Right cardiac atrium (tissue), 5 donors: ENCODE data around the gene NCAPD2. TPM values are rescaled to one million over a fixed set of nuclear protein-coding genes. Genes with fewer than 3 reads are reported as not detected.

Experiments
- ATAC-seq, 2 donors: fragments of 200-7000 bp; cut with Tn5 transposase; one replicate each; pipeline versions ENCODE4 v1.8.0 to v1.9.1; 2020; ENCODE audit warnings: moderate library complexity in 2 of 2, mild to moderate bottlenecking in 1 of 2
- DNase-seq, 3 donors: peaks; one replicate each; pipeline ENCODE4 v3.0.0-alpha.2; 2020
- H3K27ac ChIP-seq: one replicate; pipeline ENCODE4 v1.5.1; 2013; ENCODE audit warnings: mild to moderate bottlenecking, low read length, control low read depth, moderate library complexity
- H3K27me3 ChIP-seq: one replicate; pipeline ENCODE4 v1.6.1; 2013; ENCODE audit not compliant: control insufficient read depth, insufficient read depth
- H3K4me1 ChIP-seq: one replicate; pipeline ENCODE4 v1.6.1; 2013; ENCODE audit warnings: low read length; ENCODE audit not compliant: control insufficient read depth, insufficient read depth
- H3K4me3 ChIP-seq: one replicate; pipeline ENCODE4 v1.5.1; 2013; ENCODE audit warnings: low read length, control low read depth
- H3K9me3 ChIP-seq: one replicate; pipeline ENCODE4 v1.6.1; 2013; ENCODE audit warnings: low read length; ENCODE audit not compliant: control insufficient read depth
- WGBS: extraction: QIAGEN DNeasy Blood & Tissue Kit; methylation state at CpG from one replicate; pipeline ENCODE4 v1.1.7; 2013; 5-methylcytosine and 5-hydroxymethylcytosine counted together
- intact Hi-C, 4 donors: fragments of 100-400 bp; cut with DNase I; formaldehyde crosslinking; loops; one replicate each; pipeline versions ENCODE4 v1.11.0 to v1.14.0; 2022 to 2023
- polyA plus RNA-seq: library from polyadenylated mRNA; stranded (reverse); fragments of 200-250 nt; gene quantifications from one replicate; pipeline ENCODE4 v1.2.3, GENCODE V29; 2013
- total RNA-seq, 4 donors: library from RNA; stranded (reverse); fragmentation: NEBNext Ultra II Directional; extraction: Animal tissue kit (Norgen Biotek cat#: 25700); gene quantifications; one replicate each; pipeline ENCODE4 v1.2.1, GENCODE V29; 2021
- donor health status: healthy with polysubstance abuse.
- donor health status: DM: no; HTN: yes; CAD: no.
- donor health status: DM: no; HTN: no; CAD: no.
- donor health status: DM: no; HTN: yes; CAD: no; lungs with severe emphysema.
- donor health status: DM: yes; HTN: yes; CAD: no.

Gene NCAPD2
- total and polyA plus RNA-seq, 5 donors, result 5.7 to 16.8 (median 14.4) TPM

DNA sequence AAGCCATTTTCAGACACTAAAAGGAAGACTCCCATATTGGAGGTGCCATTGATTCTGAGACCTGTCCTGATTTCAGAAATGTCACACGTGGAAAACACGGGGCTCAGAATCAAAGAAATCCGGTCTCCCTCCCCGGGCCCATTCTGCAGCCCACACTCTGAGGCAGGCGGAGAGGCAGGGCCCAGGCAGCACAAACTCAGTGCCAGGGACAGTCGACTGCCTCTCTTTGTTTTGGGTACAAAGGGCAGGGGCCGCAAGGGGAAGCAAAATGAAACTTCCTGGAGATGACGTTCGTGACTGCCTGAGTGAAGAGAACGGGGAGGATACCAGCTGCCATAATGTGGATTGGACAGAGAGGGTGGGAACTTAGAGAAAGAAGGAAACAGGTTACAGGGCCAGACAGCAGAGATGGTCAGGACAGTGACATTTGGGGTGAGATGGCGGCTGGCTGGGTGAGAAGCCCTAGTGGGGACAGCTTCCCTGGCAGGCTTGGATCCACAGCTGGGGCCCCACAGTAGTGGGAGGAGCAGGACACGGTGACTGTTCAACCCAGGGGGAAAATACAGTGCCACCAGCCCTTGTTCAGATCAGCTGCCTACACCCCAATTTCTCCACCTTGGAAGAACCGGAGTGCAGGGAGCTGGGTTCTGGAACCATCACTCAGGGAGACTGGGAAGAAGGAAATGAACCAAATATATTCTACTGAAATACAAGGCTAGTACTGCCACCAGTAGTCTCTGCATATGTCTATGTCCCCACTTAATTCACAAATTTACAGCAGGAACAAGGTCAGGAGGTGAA, 48.5 kb downstream of the NCAPD2 start:
- intact Hi-C loops, result no loop called here
- no peaks in the 10 kb centered on the region for H3K9me3 ChIP-seq
- 77% methylated on average over 13 of the region's 13 CpGs for WGBS
- DNase-seq (peak in 1 of 3 donors; percentile 42), ATAC-seq (no peak)
- no peak overlapping the region for H3K27ac ChIP-seq
- H3K27me3 ChIP-seq, result no peaks in the 10 kb centered on the region
- H3K4me1 ChIP-seq, result peaks cover 3% of the 10 kb centered on the region
- H3K4me3 ChIP-seq, result no peak overlapping the region

DNA sequence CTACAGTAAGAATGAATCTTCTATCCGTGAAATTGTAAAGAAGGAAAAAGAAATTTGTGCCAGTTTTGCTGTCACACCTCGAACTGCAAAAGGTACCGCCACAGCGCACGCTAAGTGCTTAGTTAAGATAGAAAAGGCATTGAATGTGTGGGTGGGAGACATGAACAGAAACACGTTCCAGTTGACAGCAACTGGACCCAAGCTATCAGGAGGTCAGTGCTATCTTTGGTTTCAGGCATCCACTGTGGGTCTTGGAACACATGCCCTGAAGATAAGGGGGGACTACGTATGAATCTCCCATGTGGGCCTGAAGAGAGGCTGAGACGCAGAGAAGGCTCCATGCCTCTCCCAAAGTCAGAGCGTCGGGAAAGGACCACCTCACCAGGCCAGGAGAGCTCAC, 52.1 kb downstream of the NCAPD2 start:
- WGBS, result 59% methylated on average over 10 of the region's 10 CpGs
- Histone ChIP-seq H3K4me3 (no peak overlapping the region), H3K9me3 (no peaks in the 10 kb centered on the region), H3K4me1 (peaks cover 15% of the 10 kb centered on the region), H3K27ac (peak overlapping the region; percentile 25), H3K27me3 (no peaks in the 10 kb centered on the region)
- ATAC-seq (no peak), DNase-seq (peak in 1 of 3 donors; percentile 35)
- intact Hi-C loops, result no loop called here

DNA sequence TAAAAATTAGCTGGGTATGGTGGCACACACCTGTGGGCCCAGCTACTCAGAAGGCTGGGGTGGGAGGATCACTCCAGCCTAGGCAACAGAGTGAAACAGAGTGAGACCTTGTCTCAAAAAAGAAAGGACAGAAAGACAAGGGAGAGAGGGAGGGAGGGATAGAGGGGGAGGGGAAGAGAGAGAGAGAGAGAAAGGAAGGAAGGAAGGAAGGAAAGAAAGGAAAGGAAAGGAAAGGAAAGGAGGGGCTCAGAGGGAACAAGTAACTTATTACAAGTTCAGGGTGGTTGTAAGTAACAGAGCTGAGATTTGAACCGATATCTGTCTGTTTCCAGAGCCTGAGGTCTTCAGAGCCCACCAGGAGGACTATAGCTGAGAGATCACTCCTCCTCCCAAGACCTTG, 53.7 kb downstream of the NCAPD2 start:
- no peak for DNase-seq

DNA sequence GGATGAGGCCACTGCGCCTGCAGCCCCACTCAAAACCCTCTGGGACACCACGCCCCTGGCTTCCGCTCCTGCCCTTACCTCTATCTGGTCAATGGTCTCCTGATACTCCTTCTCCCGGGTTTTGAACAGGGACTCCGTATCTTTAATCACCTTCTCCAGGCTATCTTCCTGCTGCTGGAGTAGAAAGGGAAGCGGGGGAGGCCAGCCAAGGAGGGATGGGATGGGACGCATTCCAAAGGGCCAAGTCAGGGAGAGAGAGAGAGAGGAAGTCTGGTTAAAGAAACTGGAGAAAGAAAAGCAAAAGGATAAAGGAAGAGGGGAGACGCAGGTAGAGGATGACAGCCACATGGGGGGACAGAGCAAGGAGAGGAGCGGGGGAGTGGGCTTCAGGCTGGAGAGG, 54.1 kb downstream of the NCAPD2 start:
- no peaks in the 10 kb centered on the region for H3K27me3 ChIP-seq

More for the DNA sequence above, 53.7 kb downstream of the NCAPD2 start:
- Histone ChIP-seq H3K9me3 (no peaks in the 10 kb centered on the region), H3K27ac (peak overlapping the region; percentile 2), H3K4me3 (no peak overlapping the region), H3K4me1 (peaks cover 14% of the 10 kb centered on the region), H3K27me3 (no peaks in the 10 kb centered on the region)
- WGBS, result 57% methylated on average over 1 of the region's 1 CpG
- ATAC-seq, result no peak
- intact Hi-C loops, result no loop called here

DNA sequence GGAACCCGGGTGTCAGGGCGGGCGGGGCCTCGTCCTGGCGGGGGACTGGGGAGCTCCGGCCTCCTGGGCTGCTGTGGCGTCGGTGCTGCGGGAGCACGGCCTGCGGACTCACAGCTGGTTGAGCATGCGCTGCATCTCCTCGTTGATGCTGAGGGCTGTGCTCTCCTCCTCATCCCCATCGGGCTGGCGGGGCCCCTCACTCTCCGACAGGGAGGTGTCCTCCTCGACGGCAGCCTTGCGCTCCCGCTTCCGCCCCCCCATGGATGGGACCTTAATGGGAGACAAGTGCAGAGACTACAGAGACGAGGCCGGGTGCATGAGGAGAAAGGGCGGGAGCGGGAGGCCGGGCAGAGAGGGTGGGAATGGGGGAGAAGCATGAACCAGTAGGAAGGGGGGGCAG, 54.7 kb downstream of the NCAPD2 start:
- intact Hi-C loops, result no loop called here
- ATAC-seq, result no peak
- Histone ChIP-seq H3K27me3 (no peaks in the 10 kb centered on the region), H3K4me3 (no peak overlapping the region), H3K4me1 (peaks cover 16% of the 10 kb centered on the region), H3K27ac (no peak overlapping the region), H3K9me3 (no peaks in the 10 kb centered on the region)
- peak; percentile 28 to 69 (median 59) for DNase-seq
- 68% methylated on average over 26 of the region's 26 CpGs for WGBS

More for the DNA sequence above, 54.1 kb downstream of the NCAPD2 start:
- Histone ChIP-seq H3K4me3 (no peak overlapping the region), H3K4me1 (peaks cover 14% of the 10 kb centered on the region), H3K27ac (peak overlapping the region; percentile 2), H3K9me3 (no peaks in the 10 kb centered on the region)
- intact Hi-C loops, result no loop called here
- DNase-seq, result peak; percentile 48 to 76 (median 68)
- peak in 1 of 2 donors; percentile 1 for ATAC-seq
- WGBS, result 37% methylated on average over 9 of the region's 9 CpGs

DNA sequence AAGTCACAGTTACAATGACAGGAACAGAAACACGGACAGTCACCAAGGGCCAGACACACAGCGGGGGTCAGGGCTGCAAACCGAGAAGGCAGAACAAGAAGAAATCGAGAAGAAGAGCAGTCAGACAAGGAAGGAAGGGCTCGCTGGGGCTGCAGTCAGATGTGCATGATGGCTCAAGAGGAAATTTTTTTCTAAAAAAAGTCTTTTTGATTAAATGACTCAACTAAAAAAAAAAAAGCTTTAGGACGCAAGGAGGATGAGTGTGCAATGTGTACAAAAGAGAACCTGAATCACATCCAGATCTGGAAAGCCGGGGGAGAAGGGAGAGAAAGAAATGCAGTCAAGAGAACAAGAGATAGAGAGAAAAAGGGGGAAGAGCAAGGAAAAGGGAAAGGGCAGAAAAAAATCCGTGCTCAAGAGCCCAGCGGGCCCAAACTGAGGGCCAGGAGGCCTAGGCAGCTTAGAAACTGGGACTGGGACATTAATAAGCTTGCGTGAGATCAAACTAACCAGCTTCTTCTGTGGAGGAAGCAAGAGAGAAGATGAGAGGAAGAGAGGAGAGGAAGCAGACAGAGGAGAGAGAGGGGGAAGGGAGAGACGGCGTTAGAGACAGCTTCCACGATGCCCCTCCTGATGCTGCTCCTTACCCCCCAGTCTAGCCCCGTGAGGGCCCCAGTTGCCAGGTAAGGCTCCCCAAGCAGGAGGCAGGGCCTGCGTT, 55.2 kb downstream of the NCAPD2 start:
- ATAC-seq, result no peak
- H3K27me3 ChIP-seq, result no peaks in the 10 kb centered on the region
- H3K4me1 ChIP-seq, result peaks cover 16% of the 10 kb centered on the region
- intact Hi-C loops, result no loop called here
- DNase-seq, result peak; percentile 10 to 63 (median 17)
- WGBS, result 77% methylated on average over 15 of the region's 15 CpGs
- no peaks in the 10 kb centered on the region for H3K9me3 ChIP-seq
- no peak overlapping the region for H3K4me3 ChIP-seq
- no peak overlapping the region for H3K27ac ChIP-seq

DNA sequence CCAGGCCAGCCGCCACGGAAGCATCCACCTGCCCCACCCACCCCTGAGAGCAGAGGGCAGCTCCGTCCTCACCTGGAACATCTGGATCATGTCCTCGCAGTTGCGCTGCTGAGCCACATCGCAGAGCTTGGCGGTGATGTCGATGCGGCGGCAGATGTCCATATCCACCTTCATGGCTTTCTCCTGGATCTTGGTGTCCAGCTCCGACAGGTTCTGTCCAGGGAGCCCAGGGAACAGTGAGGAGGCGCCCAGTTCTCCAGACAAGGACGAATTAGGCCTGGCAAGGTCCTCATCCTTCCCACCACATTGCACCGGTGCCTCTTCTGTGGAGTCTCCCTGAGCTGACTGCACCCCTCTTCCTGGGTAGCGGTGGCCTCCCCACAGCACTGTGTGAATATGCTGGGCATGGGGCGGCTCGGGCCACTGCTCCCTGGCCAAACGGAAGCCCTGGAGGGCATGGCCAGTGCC, 55.8 kb downstream of the NCAPD2 start:
- intact Hi-C loops, result no loop called here
- no peak overlapping the region for H3K27ac ChIP-seq
- ATAC-seq, result no peak

DNA sequence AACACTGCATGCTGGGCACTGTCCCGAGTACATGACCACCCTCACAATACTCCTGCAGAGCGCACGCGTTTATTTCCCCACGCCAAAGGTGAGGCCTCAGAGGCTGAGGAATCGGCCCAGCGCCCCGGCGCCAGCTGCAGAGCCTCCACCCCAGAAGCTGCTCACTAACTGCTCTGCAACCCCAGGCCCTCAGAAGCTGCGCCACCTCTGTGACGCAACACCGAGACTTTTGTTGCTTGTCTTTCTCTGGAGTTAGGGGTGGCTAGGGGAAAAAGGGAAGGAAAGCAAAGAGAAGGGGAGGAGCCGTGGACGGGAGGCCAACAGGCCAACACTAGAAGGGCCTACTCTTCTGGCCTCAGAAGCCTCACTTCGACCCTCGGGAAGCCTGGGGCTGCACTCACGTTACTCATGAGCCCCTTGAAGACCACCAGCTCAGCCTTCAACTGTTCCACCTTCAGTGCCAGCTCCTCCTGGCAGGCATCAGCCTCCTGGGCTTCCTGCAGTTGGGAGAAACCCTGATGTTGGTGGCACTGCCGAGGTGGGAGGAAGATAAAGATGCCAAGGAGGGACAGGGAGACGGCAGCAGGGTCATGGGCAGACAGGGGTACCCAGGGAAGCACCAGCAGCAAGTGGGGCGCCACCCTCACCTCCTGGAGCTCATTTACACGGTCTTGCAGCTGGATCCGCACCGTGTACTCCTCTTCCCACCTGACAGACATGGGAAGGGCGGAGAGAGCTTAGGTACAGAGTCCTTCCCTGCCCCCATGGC, 56.6 kb downstream of the NCAPD2 start:
- Histone ChIP-seq H3K4me3 (no peak overlapping the region), H3K27ac (peak overlapping the region; percentile 88), H3K9me3 (no peaks in the 10 kb centered on the region), H3K4me1 (peaks cover 18% of the 10 kb centered on the region), H3K27me3 (no peaks in the 10 kb centered on the region)
- 77% methylated on average over 24 of the region's 24 CpGs for WGBS
- intact Hi-C loops, result no loop called here
- DNase-seq (peak; percentile 46 to 78 (median 70)), ATAC-seq (no peak)

More for the DNA sequence above, 55.8 kb downstream of the NCAPD2 start:
- peak; percentile 11 to 55 (median 53) for DNase-seq
- Histone ChIP-seq H3K4me3 (no peak overlapping the region), H3K4me1 (peaks cover 17% of the 10 kb centered on the region), H3K9me3 (no peaks in the 10 kb centered on the region), H3K27me3 (no peaks in the 10 kb centered on the region)
- 92% methylated on average over 18 of the region's 18 CpGs for WGBS

DNA sequence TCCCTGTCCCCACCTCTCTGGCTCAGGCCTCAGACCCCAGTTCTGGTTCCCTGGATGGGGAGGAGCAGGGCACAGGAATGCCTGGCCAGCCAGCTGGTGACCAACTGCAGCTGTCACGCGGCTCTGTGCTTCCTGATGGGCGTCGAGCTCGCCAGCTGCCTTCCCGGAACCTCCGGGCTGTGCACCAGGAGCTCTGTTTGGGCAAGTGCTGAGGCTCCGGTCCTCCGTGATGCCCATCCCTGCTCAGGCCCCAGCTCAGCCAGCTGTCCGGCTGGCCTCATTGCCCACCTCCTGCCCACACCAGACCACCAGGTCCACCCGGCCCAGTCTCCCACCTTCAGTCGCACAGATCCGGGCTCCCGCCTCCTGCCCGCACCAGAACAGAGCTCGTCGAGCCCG, 57.2 kb downstream of the NCAPD2 start:
- Histone ChIP-seq H3K9me3 (no peaks in the 10 kb centered on the region), H3K27me3 (no peaks in the 10 kb centered on the region), H3K4me1 (peaks cover 18% of the 10 kb centered on the region), H3K4me3 (no peak overlapping the region), H3K27ac (peak overlapping the region; percentile 88)
- ATAC-seq (peak; percentile 8 to 25), DNase-seq (peak; percentile 81 to 90 (median 87))
- WGBS, result 39% methylated on average over 18 of the region's 18 CpGs
- intact Hi-C loops, result no loop called here

DNA sequence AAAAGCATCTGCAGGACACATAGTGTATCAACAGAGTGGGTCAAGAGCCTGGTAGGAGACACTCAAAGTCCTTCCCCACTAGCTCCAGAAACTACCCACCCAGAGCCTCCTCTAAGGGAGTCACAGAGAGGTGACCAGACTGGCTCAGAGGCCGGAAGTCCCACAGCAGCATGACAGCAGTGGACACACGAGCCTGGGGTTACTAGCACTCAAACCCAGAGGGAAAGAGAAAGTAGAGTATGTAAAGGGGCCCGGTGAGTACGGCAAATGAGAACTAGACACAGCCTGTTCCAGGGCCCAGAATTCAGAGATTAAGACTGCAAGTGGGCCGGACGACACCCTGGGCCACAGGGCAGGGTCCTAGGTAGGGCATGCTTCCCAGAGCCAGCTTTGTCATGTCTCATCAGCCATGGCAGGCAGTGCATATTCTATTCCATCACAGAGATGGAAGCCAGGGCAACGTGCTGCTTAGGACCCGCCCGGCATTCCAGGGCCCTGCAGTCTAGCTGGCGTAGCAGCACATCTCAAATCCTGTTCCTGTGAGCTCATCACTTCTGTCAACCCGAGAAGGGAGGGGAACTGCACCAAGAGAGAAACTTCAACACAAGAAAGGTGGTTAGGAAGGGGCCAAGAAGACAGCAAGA, 57.7 kb downstream of the NCAPD2 start:
- DNase-seq, result peak in 2 of 3 donors; percentile 51 to 72
- Histone ChIP-seq H3K27ac (peak overlapping the region; percentile 88), H3K4me1 (peaks cover 18% of the 10 kb centered on the region), H3K4me3 (no peak overlapping the region), H3K9me3 (no peaks in the 10 kb centered on the region), H3K27me3 (no peaks in the 10 kb centered on the region)
- intact Hi-C loops, result no loop called here
- ATAC-seq, result peak in 1 of 2 donors; percentile 6
- WGBS, result 22% methylated on average over 11 of the region's 11 CpGs
